Aorta (tissue), 5 donors: ENCODE results near the gene GPR146. TPM values are rescaled to one million over a fixed set of nuclear protein-coding genes. Genes with fewer than 3 reads are reported as not detected.

Experiments
- ATAC-seq: fragments of 200-7000 bp; cut with Tn5 transposase; one replicate; pipeline ENCODE4 v1.9.1; 2022; ENCODE audit warnings: moderate library complexity; ENCODE audit not compliant: low FRiP score
- DNase-seq, 2 donors: peaks; one replicate each; pipeline ENCODE4 v3.0.0-alpha.2; 2020
- H3K27ac ChIP-seq, 2 donors: one replicate each; pipeline ENCODE4 v1.5.1; 2013; ENCODE audit warnings: low read length in 2 of 2, mild to moderate bottlenecking in 2 of 2, moderate library complexity in 2 of 2, control low read depth in 1 of 2, inconsistent platforms in 1 of 2, low read depth in 1 of 2
- H3K27me3 ChIP-seq, 2 donors: one replicate each; pipeline ENCODE4 v1.6.1; 2013; ENCODE audit warnings: control low read depth in 1 of 2, low read length in 1 of 2, mild to moderate bottlenecking in 1 of 2, moderate library complexity in 1 of 2; ENCODE audit not compliant: insufficient read depth in 2 of 2, control insufficient read depth in 1 of 2
- H3K36me3 ChIP-seq, 2 donors: one replicate each; pipeline ENCODE4 v1.6.1; 2013; ENCODE audit warnings: control low read depth in 1 of 2, low read length in 1 of 2, mild to moderate bottlenecking in 1 of 2; ENCODE audit not compliant: insufficient read depth in 2 of 2, control insufficient read depth in 1 of 2
- H3K4me1 ChIP-seq, 2 donors: one replicate each; pipeline ENCODE4 v1.6.1; 2013; ENCODE audit warnings: low read length in 2 of 2, control low read depth in 1 of 2, mild to moderate bottlenecking in 1 of 2, moderate library complexity in 1 of 2; ENCODE audit not compliant: insufficient read depth in 2 of 2, control insufficient read depth in 1 of 2
- H3K4me3 ChIP-seq, 2 donors: one replicate each; pipeline ENCODE4 v1.5.1; 2013; ENCODE audit warnings: low read length in 2 of 2, control low read depth in 1 of 2, mild to moderate bottlenecking in 1 of 2
- H3K9me3 ChIP-seq: one replicate; pipeline ENCODE4 v1.6.1; 2013; ENCODE audit warnings: mild to moderate bottlenecking, low read length; ENCODE audit not compliant: control insufficient read depth
- WGBS, 2 donors: extraction: QIAGEN DNeasy Blood & Tissue Kit; methylation state at CpG; one replicate each; pipeline ENCODE4 v1.1.7; 2013; 5-methylcytosine and 5-hydroxymethylcytosine counted together
- intact Hi-C, 2 donors: fragments of 100-400 bp; cut with DNase I; formaldehyde crosslinking; loops; one replicate each; pipeline versions ENCODE4 v1.14.2 to v1.15.0; 2022
- polyA plus RNA-seq, 2 donors: library from polyadenylated mRNA; stranded (reverse); fragments of 200-250 nt; gene quantifications; one replicate each; pipeline ENCODE4 v1.2.3, GENCODE V29; 2013
- total RNA-seq, 2 donors: library from RNA; stranded (reverse); fragmentation: NEBNext Ultra II Directional; extraction: Animal tissue kit (Norgen Biotek cat#: 25700); gene quantifications; one replicate each; pipeline ENCODE4 v1.2.1, GENCODE V29; 2021
- donor health status: healthy with polysubstance abuse.
- donor health status: Bipolar disorder and iron deficiency.
- donor health status: DM: no; HTN: no; CAD: no.
- donor health status: DM: no; HTN: no; CAD: no.
- donor health status: DM: yes; HTN: yes; CAD: no.

The GPR146 gene
- total and polyA plus RNA-seq, 4 donors = 2.2 to 44.2 (median 10.4) TPM

- DNase-seq (no peak), ATAC-seq (no peak)
- Histone ChIP-seq H3K4me1 (no peaks in the 10 kb centered on the region), H3K9me3 (no peaks in the 10 kb centered on the region), H3K4me3 (no peak overlapping the region), H3K36me3 (no peaks in the 10 kb centered on the region), H3K27ac (no peak overlapping the region), H3K27me3 (no peaks in the 10 kb centered on the region)
- WGBS, 2 donors = 80 to 81% methylated on average over 10 of the region's 10 CpGs
- intact Hi-C loops = no loop called here
Measured at GRCh38 chr7:1058821-1059199, 14.5 kb downstream of the GPR146 start.

GRCh38 chr7:1059200-1060091, 15.1 kb downstream of the GPR146 start:
- no peak for ATAC-seq
- no peaks in the 10 kb centered on the region for H3K4me1 ChIP-seq
- WGBS, 2 donors = 27 to 32% methylated on average over 38 to 55 of the region's 55 CpGs
- DNase-seq = no peak
- no peaks in the 10 kb centered on the region for H3K27me3 ChIP-seq
- no peak overlapping the region for H3K27ac ChIP-seq
- no peaks in the 10 kb centered on the region for H3K36me3 ChIP-seq
- no peak overlapping the region for H3K4me3 ChIP-seq
- intact Hi-C loops = no loop called here
- no peaks in the 10 kb centered on the region for H3K9me3 ChIP-seq

- H3K36me3 ChIP-seq = no peaks in the 10 kb centered on the region
- no peaks in the 10 kb centered on the region for H3K27me3 ChIP-seq
- H3K27ac ChIP-seq = no peak overlapping the region
- intact Hi-C loops = no loop called here
- H3K9me3 ChIP-seq = no peaks in the 10 kb centered on the region
- ATAC-seq = no peak
- H3K4me3 ChIP-seq = no peak overlapping the region
- no peaks in the 10 kb centered on the region for H3K4me1 ChIP-seq
- DNase-seq = peak in 1 of 2 donors; percentile 82
- 42 to 43% methylated on average over 35 of the region's 35 CpGs for WGBS, 2 donors
Measured at GRCh38 chr7:1060315-1061072, 16.1 kb downstream of the GPR146 start.

- Histone ChIP-seq H3K4me3 (no peak overlapping the region), H3K27ac (no peak overlapping the region), H3K27me3 (no peaks in the 10 kb centered on the region), H3K4me1 (no peaks in the 10 kb centered on the region), H3K9me3 (no peaks in the 10 kb centered on the region), H3K36me3 (no peaks in the 10 kb centered on the region)
- ATAC-seq (no peak), DNase-seq (no peak)
- 90 to 95% methylated on average over 9 of the region's 9 CpGs for WGBS, 2 donors
- intact Hi-C loops = no loop called here
Measured at GRCh38 chr7:1061180-1061579, 16.8 kb downstream of the GPR146 start.

GRCh38 chr7:1062296-1063294, 18.2 kb downstream of the GPR146 start:
- intact Hi-C loops = no loop called here
- WGBS, 2 donors = 92 to 93% methylated on average over 33 of the region's 33 CpGs
- ATAC-seq = no peak

GRCh38 chr7:1063361-1063760, 19.0 kb downstream of the GPR146 start:
- Histone ChIP-seq H3K4me3 (no peak overlapping the region), H3K27me3 (no peaks in the 10 kb centered on the region), H3K9me3 (no peaks in the 10 kb centered on the region), H3K36me3 (no peaks in the 10 kb centered on the region), H3K4me1 (no peaks in the 10 kb centered on the region), H3K27ac (no peak overlapping the region)
- WGBS, 2 donors = 93 to 95% methylated on average over 21 of the region's 21 CpGs
- ATAC-seq = no peak
- no peak for DNase-seq
- intact Hi-C loops = no loop called here

More at GRCh38 chr7:1062296-1063294, 18.2 kb downstream of the GPR146 start:
- H3K36me3 ChIP-seq = no peaks in the 10 kb centered on the region
- no peak overlapping the region for H3K4me3 ChIP-seq
- no peaks in the 10 kb centered on the region for H3K4me1 ChIP-seq
- no peak overlapping the region for H3K27ac ChIP-seq
- no peak for DNase-seq
- H3K27me3 ChIP-seq = no peaks in the 10 kb centered on the region
- no peaks in the 10 kb centered on the region for H3K9me3 ChIP-seq

- Histone ChIP-seq H3K27ac (no peak overlapping the region), H3K4me1 (no peaks in the 10 kb centered on the region), H3K27me3 (no peaks in the 10 kb centered on the region), H3K9me3 (no peaks in the 10 kb centered on the region), H3K36me3 (no peaks in the 10 kb centered on the region), H3K4me3 (no peak overlapping the region)
- DNase-seq = no peak
- 87 to 93% methylated on average over 13 of the region's 13 CpGs for WGBS, 2 donors
- ATAC-seq = no peak
- intact Hi-C loops = no loop called here
Measured at GRCh38 chr7:1064581-1064980, 20.2 kb downstream of the GPR146 start.

- no peaks in the 10 kb centered on the region for H3K36me3 ChIP-seq
- intact Hi-C loops = loop anchor here (1.0 kb wide), 1 partner anchor 72 kb away; no protein-coding TSS in a partner anchor
- no peaks in the 10 kb centered on the region for H3K4me1 ChIP-seq
- H3K9me3 ChIP-seq = no peaks in the 10 kb centered on the region
- no peak overlapping the region for H3K27ac ChIP-seq
- ATAC-seq (no peak), DNase-seq (no peak)
- no peaks in the 10 kb centered on the region for H3K27me3 ChIP-seq
- H3K4me3 ChIP-seq = no peak overlapping the region
- WGBS, 2 donors = 71 to 76% methylated on average over 12 of the region's 12 CpGs
Measured at GRCh38 chr7:1065263-1065584, 20.9 kb downstream of the GPR146 start.
